RWPE2 (cell line): Measurements from ENCODE around the gene PAPOLB.

Source experiments
- ATAC-seq: fragments of 200-7000 bp; cut with Tn5 transposase; 3 replicates; pipeline ENCODE4 v1.9.1; 2021; ENCODE audit warnings: low read depth
- DNase-seq: peaks from one replicate; pipeline ENCODE4 v3.0.0-alpha.2; 2020; ENCODE audit warnings: low spot score
- H3K27ac ChIP-seq: fragments of 450-650 bp; 2 replicates; pipeline ENCODE4 v1.5.1; 2017; ENCODE audit warnings: mild to moderate bottlenecking; ENCODE audit not compliant: poor library complexity, severe bottlenecking
- H3K27me3 ChIP-seq: fragments of 250-450 bp; sonication (Bioruptor Pico); 2 replicates; pipeline ENCODE4 v1.5.1; 2021; ENCODE audit warnings: mild to moderate bottlenecking, moderate library complexity; ENCODE audit not compliant: insufficient read depth, poor library complexity, severe bottlenecking
- H3K36me3 ChIP-seq: fragments of 250-450 bp; sonication (Bioruptor Pico); 2 replicates; pipeline ENCODE4 v1.5.1; 2020; ENCODE audit warnings: low read depth, mild to moderate bottlenecking, moderate library complexity
- H3K4me1 ChIP-seq: fragments of 250-450 bp; sonication (Bioruptor Pico); 2 replicates; pipeline ENCODE4 v1.5.1; 2021; ENCODE audit warnings: mild to moderate bottlenecking, moderate library complexity; ENCODE audit not compliant: insufficient read depth, poor library complexity, severe bottlenecking
- H3K4me3 ChIP-seq: fragments of 250-450 bp; sonication (Bioruptor Pico); 2 replicates; pipeline ENCODE4 v1.5.1; 2021; ENCODE audit warnings: mild to moderate bottlenecking, moderate library complexity; ENCODE audit not compliant: severe bottlenecking
- H3K9me3 ChIP-seq: fragments of 250-450 bp; sonication (Bioruptor Pico); 2 replicates; pipeline ENCODE4 v1.5.1; 2021; ENCODE audit warnings: mild to moderate bottlenecking, moderate library complexity; ENCODE audit not compliant: severe bottlenecking
- TF ChIP-seq, protein P1 (sequence below): fragments of 450-650 bp; IDR thresholded peaks from one replicate; pipeline ENCODE4 v1.5.1; 2017; ENCODE audit warnings: mild to moderate bottlenecking, moderate library complexity; ENCODE audit not compliant: poor library complexity, severe bottlenecking

PAPOLB gene

DNA sequence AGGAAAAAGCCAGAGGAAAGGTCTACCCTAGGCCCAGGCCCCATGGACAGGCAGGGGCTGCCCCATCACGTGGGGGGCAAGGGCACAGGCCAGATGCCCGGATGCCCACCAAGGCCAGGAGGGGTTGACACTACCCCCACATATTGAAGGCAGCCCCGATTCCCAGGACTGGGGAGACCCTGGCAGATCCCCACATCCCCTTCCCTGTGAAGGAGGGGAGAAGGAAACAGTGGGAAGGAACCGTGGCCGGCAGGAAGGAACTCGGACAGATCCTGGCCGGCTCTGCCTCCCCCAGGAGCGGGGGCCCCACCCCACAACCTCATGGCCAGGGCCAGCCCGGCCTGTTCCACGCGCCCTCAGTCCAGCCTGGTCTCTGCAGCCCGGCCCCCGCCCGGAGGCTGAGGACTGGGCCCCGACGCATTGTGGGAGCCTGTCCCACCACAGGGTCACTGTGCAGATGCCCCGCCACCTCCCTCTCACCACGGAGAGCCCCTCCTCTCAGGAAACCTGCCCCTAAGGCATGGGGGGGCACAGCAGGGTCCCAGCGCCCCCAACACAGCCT, 41.3 kb downstream of the PAPOLB start:
- Histone ChIP-seq H3K4me3 (no peak overlapping the region), H3K9me3 (no peaks in the 10 kb centered on the region), H3K27me3 (no peaks in the 10 kb centered on the region), H3K4me1 (no peaks in the 10 kb centered on the region), H3K27ac (no peak overlapping the region), H3K36me3 (no peaks in the 10 kb centered on the region)
- ATAC-seq = no peak
- TF ChIP-seq, protein P1, sequence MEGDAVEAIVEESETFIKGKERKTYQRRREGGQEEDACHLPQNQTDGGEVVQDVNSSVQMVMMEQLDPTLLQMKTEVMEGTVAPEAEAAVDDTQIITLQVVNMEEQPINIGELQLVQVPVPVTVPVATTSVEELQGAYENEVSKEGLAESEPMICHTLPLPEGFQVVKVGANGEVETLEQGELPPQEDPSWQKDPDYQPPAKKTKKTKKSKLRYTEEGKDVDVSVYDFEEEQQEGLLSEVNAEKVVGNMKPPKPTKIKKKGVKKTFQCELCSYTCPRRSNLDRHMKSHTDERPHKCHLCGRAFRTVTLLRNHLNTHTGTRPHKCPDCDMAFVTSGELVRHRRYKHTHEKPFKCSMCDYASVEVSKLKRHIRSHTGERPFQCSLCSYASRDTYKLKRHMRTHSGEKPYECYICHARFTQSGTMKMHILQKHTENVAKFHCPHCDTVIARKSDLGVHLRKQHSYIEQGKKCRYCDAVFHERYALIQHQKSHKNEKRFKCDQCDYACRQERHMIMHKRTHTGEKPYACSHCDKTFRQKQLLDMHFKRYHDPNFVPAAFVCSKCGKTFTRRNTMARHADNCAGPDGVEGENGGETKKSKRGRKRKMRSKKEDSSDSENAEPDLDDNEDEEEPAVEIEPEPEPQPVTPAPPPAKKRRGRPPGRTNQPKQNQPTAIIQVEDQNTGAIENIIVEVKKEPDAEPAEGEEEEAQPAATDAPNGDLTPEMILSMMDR = no peak
- DNase-seq = no peak

DNA sequence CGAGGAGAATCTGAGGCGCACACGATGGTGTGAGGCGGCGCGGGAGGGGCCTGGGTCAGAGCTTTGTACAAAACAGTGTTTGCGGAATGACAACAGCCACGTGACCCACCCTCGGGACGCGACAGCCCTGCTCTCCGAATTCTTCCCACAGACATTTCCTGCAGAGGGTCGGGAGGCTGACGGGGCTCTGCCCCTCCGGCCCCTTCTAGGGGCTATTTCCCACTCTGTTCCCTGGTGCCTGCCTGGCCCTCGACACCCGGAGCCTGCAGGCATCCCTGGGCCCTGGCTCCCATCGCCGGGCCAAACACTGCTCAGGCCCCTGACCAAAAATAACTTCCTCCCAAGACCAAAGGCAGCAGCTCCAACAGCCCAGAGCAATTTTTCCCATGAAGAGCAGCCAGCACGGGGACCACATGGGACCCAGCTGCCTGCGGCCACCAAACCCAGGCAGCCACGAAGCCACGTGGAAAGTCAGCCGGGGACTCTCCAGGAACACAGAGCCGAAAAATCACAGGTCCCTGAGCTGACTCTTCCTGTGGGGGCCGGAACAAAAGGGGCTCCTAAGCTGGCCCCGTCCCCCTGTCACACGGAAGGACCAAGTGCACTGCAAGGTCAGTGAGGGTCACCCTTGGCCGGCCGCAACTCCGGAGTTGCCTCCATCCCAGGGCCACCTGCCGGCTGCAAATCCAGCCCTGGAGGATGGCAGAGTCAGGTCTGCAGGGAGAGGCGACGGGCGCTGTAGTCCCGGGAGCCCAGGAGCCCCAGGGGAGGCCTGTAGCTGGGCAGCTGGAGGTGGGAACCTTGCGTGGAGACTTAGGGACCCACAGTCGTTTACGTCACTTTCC, 42.0 kb downstream of the PAPOLB start:
- no peaks in the 10 kb centered on the region for H3K27me3 ChIP-seq
- H3K4me1 ChIP-seq = no peaks in the 10 kb centered on the region

DNA sequence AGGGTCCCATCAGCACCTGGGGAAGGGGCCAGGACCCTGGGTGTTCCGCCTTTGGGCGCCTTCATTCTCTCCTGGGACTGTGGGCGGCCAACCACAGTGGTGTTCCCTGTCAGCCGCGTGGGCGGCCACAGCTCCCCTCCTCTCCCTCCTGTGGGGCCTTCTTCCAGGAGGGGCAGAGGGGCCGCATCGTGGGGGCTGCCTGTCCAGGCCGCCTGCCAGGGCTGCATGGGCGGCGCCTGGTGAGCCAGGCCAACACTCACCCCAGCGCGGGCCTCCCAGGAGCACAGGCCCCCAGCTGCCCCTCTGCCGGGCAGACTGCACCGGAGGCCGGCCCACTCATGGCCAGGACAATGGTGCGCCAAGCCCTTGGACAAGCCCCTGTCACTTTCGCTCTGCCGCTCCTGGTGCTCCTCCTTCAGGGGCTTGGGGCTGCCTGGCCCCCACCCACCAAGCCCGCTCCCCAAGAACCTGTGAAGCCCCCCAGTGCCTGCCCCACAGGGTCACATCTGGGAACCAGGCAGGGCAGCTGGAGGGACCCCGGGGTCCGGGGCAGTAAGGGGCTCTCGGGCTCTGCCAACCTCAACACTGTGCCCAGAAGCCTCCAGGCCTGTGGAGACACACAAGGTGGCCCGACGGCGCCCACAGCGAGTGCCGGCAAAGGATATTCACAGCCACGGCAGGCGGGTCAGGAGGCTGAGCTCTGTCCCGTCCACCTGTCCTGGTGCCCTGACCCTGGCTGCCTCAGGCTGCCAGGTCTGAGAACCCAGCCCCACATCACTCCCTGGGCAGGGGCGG, 43.6 kb downstream of the PAPOLB start:
- H3K9me3 ChIP-seq = no peaks in the 10 kb centered on the region
- no peak for DNase-seq
- H3K4me1 ChIP-seq = no peaks in the 10 kb centered on the region
- no peak for ATAC-seq
- H3K4me3 ChIP-seq = no peak overlapping the region
- H3K27me3 ChIP-seq = no peaks in the 10 kb centered on the region
- no peaks in the 10 kb centered on the region for H3K36me3 ChIP-seq
- TF ChIP-seq, protein P1 = no peak
- no peak overlapping the region for H3K27ac ChIP-seq

More for the DNA sequence above, 42.0 kb downstream of the PAPOLB start:
- H3K27ac ChIP-seq = no peak overlapping the region
- TF ChIP-seq, protein P1 = no peak
- no peaks in the 10 kb centered on the region for H3K9me3 ChIP-seq
- H3K36me3 ChIP-seq = no peaks in the 10 kb centered on the region
- no peak overlapping the region for H3K4me3 ChIP-seq
- ATAC-seq (no peak), DNase-seq (no peak)

DNA sequence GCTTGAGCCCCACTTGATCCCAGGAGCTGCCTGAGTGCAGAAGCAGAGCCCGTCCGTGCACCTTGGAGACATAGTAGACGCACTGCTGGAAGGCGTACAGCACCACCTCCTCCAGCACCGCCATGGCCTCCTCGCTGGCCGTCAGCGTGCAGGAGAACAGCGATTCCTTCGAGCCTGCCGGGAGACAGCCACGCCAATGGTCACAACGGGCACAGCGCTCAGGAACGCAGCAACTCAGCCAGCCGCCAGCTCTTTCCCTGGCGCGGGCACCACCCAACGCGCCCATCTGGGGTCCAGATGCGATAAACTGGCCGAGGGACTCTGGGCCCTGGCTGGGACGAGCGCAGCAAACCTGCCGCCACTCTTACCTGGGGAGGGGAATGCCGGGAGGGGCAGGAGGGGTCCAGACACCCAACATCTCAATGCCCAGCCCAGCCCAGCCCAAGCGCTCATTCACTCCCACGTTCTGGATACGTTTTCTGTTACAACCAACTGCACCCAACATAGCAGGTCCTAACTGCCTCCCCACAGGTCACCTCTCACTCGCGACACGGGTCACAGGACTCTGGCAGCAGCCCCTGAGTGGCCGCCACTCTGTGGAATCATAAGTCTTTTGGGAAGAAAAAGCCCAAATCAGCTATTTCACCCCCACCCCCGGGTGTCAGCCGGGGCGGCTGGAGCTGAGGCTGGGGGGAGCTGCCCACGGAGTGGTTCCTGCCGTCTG, 44.5 kb downstream of the PAPOLB start:
- TF ChIP-seq, protein P1 = no peak
- H3K27me3 ChIP-seq = no peaks in the 10 kb centered on the region
- no peaks in the 10 kb centered on the region for H3K9me3 ChIP-seq
- H3K4me1 ChIP-seq = no peaks in the 10 kb centered on the region
- ATAC-seq (no peak), DNase-seq (no peak)
- no peak overlapping the region for H3K27ac ChIP-seq
- no peak overlapping the region for H3K4me3 ChIP-seq
- H3K36me3 ChIP-seq = no peaks in the 10 kb centered on the region
